SK-N-SH treated with all-trans-retinoic acid at 6 μM for 48 hours (cell line): ENCODE results near the gene IL4R.

Source experiments
- ZC3H10 ChIP-seq: fragments of 250-450 bp; sonication (Bioruptor Pico); IDR thresholded peaks from 2 replicates; pipeline ENCODE4 v1.5.1; 2021; ENCODE audit warnings: mild to moderate bottlenecking, moderate library complexity
- ZFP3 ChIP-seq: fragments of 250-450 bp; sonication (Bioruptor Pico); IDR thresholded peaks from 2 replicates; pipeline ENCODE4 v1.5.0; 2020; ENCODE audit warnings: mild to moderate bottlenecking, moderate library complexity
- ZFP30 ChIP-seq: fragments of 450-650 bp; formaldehyde crosslinking; IDR thresholded peaks from 2 replicates; pipeline ENCODE4 v1.5.0; 2022; ENCODE audit warnings: mild to moderate bottlenecking, moderate library complexity
- TF ChIP-seq, protein P1 (sequence below): fragments of 250-450 bp; sonication (Bioruptor Pico); IDR thresholded peaks from 2 replicates; pipeline ENCODE4 v1.8.0; 2020; ENCODE audit warnings: mild to moderate bottlenecking, moderate library complexity, borderline replicate concordance
- TF ChIP-seq, protein P2 (sequence below): fragments of 250-450 bp; sonication (Bioruptor Pico); IDR thresholded peaks from 2 replicates; pipeline ENCODE4 v1.5.1; 2020; ENCODE audit warnings: low read depth, mild to moderate bottlenecking, moderate library complexity

DNA sequence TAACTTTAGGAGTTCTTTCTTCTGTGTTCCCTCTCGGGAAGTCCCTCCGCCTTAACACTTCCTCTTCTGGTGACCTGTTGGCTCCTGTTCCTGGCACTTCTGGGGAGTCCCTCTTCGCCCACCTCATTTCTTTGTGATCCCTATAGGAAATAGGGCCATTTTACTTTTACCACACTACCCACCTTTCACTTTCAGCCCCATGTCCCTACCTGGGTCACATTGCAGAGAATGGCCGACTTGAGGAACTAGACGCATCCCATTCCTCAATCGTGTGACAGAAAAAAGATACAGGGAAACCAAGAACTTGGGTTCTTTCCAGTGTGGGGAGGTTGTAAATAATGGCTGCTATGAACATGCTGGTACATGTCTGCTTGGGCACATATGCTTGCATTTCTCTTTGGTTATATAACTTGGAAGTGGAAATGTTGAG, 94.8 kb downstream of the IL4R start:
- no peak for TF ChIP-seq ZFP3 (CRISPR knock-in tag)
- TF ChIP-seq, protein P1, sequence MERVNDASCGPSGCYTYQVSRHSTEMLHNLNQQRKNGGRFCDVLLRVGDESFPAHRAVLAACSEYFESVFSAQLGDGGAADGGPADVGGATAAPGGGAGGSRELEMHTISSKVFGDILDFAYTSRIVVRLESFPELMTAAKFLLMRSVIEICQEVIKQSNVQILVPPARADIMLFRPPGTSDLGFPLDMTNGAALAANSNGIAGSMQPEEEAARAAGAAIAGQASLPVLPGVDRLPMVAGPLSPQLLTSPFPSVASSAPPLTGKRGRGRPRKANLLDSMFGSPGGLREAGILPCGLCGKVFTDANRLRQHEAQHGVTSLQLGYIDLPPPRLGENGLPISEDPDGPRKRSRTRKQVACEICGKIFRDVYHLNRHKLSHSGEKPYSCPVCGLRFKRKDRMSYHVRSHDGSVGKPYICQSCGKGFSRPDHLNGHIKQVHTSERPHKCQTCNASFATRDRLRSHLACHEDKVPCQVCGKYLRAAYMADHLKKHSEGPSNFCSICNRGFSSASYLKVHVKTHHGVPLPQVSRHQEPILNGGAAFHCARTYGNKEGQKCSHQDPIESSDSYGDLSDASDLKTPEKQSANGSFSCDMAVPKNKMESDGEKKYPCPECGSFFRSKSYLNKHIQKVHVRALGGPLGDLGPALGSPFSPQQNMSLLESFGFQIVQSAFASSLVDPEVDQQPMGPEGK (CRISPR knock-in tag), result no peak
- no peak for TF ChIP-seq ZFP30
- TF ChIP-seq ZC3H10, result no peak
- TF ChIP-seq, protein P2, sequence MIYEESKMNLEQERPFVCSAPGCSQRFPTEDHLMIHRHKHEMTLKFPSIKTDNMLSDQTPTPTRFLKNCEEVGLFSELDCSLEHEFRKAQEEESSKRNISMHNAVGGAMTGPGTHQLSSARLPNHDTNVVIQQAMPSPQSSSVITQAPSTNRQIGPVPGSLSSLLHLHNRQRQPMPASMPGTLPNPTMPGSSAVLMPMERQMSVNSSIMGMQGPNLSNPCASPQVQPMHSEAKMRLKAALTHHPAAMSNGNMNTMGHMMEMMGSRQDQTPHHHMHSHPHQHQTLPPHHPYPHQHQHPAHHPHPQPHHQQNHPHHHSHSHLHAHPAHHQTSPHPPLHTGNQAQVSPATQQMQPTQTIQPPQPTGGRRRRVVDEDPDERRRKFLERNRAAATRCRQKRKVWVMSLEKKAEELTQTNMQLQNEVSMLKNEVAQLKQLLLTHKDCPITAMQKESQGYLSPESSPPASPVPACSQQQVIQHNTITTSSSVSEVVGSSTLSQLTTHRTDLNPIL (CRISPR knock-in tag), result no peak
